Transverse colon (tissue), 4 donors: Measurements from ENCODE around the gene ADAMTS6. TPM values are rescaled to one million over a fixed set of nuclear protein-coding genes. Genes with fewer than 3 reads are reported as not detected.

Source experiments
- DNase-seq: peaks from one replicate; pipeline ENCODE4 v3.0.0-alpha.2; 2019
- H3K27ac ChIP-seq, 4 donors: fragments of 200-600 bp; sonication (generic); 2 replicates each; pipeline ENCODE4 v1.5.1; 2016 to 2018; ENCODE audit warnings: inconsistent platforms in 4 of 4
- H3K27me3 ChIP-seq: fragments of 200-600 bp; sonication (generic); 2 replicates; pipeline ENCODE4 v1.5.1; 2017; ENCODE audit warnings: inconsistent platforms
- H3K36me3 ChIP-seq, 4 donors: fragments of 200-600 bp; sonication (generic); 2 replicates each; pipeline ENCODE4 v1.5.1; 2017 to 2019; ENCODE audit warnings: inconsistent platforms in 4 of 4
- H3K4me1 ChIP-seq, 4 donors: fragments of 200-600 bp; sonication (generic); 2 replicates each; pipeline ENCODE4 v1.5.1; 2017 to 2020; ENCODE audit warnings: inconsistent platforms in 4 of 4
- H3K4me3 ChIP-seq, 4 donors: fragments of 200-600 bp; sonication (generic); 1 replicate in 1 of 4; 2 replicates in 3 of 4; pipeline versions ENCODE4 v1.5.1 to v1.6.1; 2017 to 2019; ENCODE audit warnings: inconsistent platforms in 4 of 4
- H3K9me3 ChIP-seq, 2 donors: fragments of 200-600 bp; sonication (generic); 2 replicates each; pipeline ENCODE4 v1.5.1; 2017 to 2019; ENCODE audit warnings: inconsistent platforms in 2 of 2
- EP300 ChIP-seq: sonication (generic); formaldehyde crosslinking; IDR thresholded peaks from one replicate; pipeline ENCODE4 v1.6.1; 2017; ENCODE audit warnings: antibody characterized with exemption, low read depth
- POLR2A ChIP-seq: fragments of 450-650 bp; IDR thresholded peaks from one replicate; pipeline ENCODE4 v1.6.1; 2016; ENCODE audit warnings: antibody characterized with exemption, mild to moderate bottlenecking, moderate library complexity
- POLR2AphosphoS5 ChIP-seq, 3 donors: sonication (generic); formaldehyde crosslinking; IDR thresholded peaks; one replicate each; pipeline ENCODE4 v1.6.1; 2016; ENCODE audit warnings: antibody characterized with exemption in 3 of 3
- WGBS, 2 donors: methylation state at CpG; one replicate each; pipeline ENCODE4 v1.1.5; 2018; ENCODE audit warnings: low coverage in 1 of 2; 5-methylcytosine and 5-hydroxymethylcytosine counted together
- in situ Hi-C, 4 donors: fragments of 200-750 bp; cut with MboI; loops; one replicate each; pipeline versions ENCODE4 v1.15.0 to v1.15.1; 2017; ENCODE audit warnings: low sequenced_read_pairs in 3 of 4, low pct_ligation_motif_present in 1 of 4, low pct_unique_long_range_greater_than_20kb in 1 of 4
- intact Hi-C: fragments of 100-400 bp; cut with DNase I; formaldehyde crosslinking; loops from one replicate; pipeline ENCODE4 v1.15.1; 2023; ENCODE audit warnings: low total_unique reads
- total RNA-seq, 4 donors: library from RNA; depleted of rRNA; stranded (reverse); fragments of >200 nt; gene quantifications; one replicate each; pipeline ENCODE4 v1.1.0, GENCODE V29; 2016
- TF ChIP-seq, protein P1 (sequence below), 5 experiments: fragments of 200-600 bp in 3 of 5; fragments of 450-650 bp in 2 of 5; sonication (generic) in 3 of 5; IDR thresholded peaks; 1 replicate in 2 of 5; 2 replicates in 3 of 5; pipeline ENCODE4 v1.5.1; 2016 to 2017; ENCODE audit warnings: antibody characterized with exemption in 5 of 5, inconsistent platforms in 3 of 5, mild to moderate bottlenecking in 2 of 5, moderate library complexity in 1 of 5

Gene ADAMTS6
- total RNA-seq, 4 donors from 2014 or later, result 0.96 to 2.2 (median 1.1) TPM; not detected in 1

DNA sequence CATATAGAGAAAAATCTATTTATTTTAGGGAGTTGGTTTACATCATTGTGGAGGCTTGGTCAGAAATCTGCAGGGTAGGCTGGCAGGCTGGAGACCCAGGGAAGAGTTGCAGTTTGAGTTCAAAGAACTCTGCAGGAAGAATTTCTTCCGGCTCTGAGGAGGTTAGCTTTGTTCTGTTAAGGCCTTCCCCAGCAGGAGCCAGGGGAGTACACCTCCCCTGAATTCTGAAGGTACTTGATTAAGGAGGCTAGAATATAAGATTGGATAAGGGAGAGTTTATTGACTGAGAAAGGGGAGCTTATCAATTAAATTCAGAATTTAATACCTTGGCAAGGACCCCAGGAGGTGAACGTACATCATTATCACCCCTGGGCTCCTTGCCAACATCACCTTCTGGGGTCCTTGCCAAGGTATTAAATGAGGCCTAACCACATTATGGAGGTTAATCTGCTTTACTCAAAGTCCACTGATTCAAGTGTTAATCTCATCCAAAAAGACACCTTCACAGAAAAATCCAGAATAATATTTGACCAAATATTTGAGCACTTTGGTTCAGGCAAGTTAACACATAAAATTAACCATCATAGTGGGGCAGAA is 361.3 kb downstream of the ADAMTS6 start:
- H3K9me3 ChIP-seq, result peaks cover 0 to 5% of the 10 kb centered on the region in 2 donors
- no peak for DNase-seq
- H3K36me3 ChIP-seq, result no peaks in the 10 kb centered on the region
- no peak overlapping the region for H3K4me3 ChIP-seq
- WGBS, 2 donors, result 42 to 60% methylated on average over 1 to 2 of the region's 2 CpGs
- intact Hi-C loops (no loop called here), in situ Hi-C loops (loop anchor here in 1 of 4 donors (25.0 kb wide), 1 partner anchor 367 kb away; the partner anchor contains the start of gene ADAMTS6)
- TF ChIP-seq POLR2AphosphoS5 (IDR thresholded peaks at IDR 0.05) (no peak), POLR2A (no peak), EP300 (no peak)
- TF ChIP-seq, protein P1, sequence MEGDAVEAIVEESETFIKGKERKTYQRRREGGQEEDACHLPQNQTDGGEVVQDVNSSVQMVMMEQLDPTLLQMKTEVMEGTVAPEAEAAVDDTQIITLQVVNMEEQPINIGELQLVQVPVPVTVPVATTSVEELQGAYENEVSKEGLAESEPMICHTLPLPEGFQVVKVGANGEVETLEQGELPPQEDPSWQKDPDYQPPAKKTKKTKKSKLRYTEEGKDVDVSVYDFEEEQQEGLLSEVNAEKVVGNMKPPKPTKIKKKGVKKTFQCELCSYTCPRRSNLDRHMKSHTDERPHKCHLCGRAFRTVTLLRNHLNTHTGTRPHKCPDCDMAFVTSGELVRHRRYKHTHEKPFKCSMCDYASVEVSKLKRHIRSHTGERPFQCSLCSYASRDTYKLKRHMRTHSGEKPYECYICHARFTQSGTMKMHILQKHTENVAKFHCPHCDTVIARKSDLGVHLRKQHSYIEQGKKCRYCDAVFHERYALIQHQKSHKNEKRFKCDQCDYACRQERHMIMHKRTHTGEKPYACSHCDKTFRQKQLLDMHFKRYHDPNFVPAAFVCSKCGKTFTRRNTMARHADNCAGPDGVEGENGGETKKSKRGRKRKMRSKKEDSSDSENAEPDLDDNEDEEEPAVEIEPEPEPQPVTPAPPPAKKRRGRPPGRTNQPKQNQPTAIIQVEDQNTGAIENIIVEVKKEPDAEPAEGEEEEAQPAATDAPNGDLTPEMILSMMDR (IDR thresholded peaks at IDR 0.05), result no peak
- no peak overlapping the region for H3K27ac ChIP-seq
- H3K27me3 ChIP-seq, result no peaks in the 10 kb centered on the region
- no peaks in the 10 kb centered on the region for H3K4me1 ChIP-seq

DNA sequence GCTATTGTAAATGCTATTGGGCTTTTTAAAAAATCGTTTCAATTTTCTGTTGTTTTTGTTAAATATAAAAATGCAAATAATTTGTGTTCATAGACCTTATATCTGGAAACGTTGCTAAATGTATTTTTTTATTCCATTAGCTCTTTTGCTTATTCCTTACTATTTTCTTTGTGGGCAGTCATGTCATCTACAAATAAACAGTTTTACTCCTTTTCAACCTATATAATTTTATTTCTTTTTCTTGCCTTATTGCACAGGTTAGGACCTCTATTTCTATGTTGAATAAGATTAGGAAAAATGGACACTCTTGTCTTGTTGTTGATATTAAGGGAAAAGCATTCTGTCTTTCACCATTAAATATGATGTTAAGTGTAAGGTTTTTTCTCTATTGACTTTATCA is 364.2 kb downstream of the ADAMTS6 start:
- Histone ChIP-seq H3K36me3 (no peaks in the 10 kb centered on the region), H3K4me1 (no peaks in the 10 kb centered on the region), H3K27me3 (no peaks in the 10 kb centered on the region), H3K4me3 (no peak overlapping the region), H3K9me3 (peaks cover 0 to 5% of the 10 kb centered on the region in 2 donors), H3K27ac (no peak overlapping the region)
- DNase-seq, result no peak
- in situ Hi-C loops (loop anchor here in 1 of 4 donors (25.0 kb wide), 1 partner anchor 370 kb away; the partner anchor contains the start of gene ADAMTS6), intact Hi-C loops (no loop called here)
- 76 to 82% methylated on average over 2 of the region's 2 CpGs for WGBS, 2 donors
- TF ChIP-seq, protein P1 (IDR thresholded peaks at IDR 0.05), result no peak
- TF ChIP-seq EP300, result no peak
- TF ChIP-seq POLR2A, result no peak
- TF ChIP-seq POLR2AphosphoS5 (IDR thresholded peaks at IDR 0.05), result no peak

DNA sequence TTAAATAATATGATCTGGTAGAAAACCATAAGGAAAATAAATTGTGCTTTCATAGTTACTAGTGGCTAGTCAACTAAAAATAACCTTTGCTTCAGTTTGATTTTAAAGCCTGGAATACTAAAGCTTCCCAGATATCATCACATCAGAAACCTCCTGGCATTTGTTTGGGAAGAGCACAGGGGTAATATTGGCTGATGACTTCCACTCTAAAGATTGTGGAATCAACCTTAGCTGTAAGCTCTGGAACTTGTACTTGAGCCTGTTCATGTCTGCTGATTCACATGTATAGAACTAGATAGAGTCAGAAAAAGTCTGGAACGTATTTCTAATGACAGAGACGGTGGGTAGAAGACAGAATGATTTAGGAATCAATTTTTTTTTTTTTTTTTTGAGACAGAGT is 367.9 kb downstream of the ADAMTS6 start:
- Histone ChIP-seq H3K27me3 (no peaks in the 10 kb centered on the region), H3K36me3 (no peaks in the 10 kb centered on the region), H3K27ac (no peak overlapping the region), H3K4me3 (no peak overlapping the region), H3K4me1 (no peaks in the 10 kb centered on the region), H3K9me3 (peaks cover 0 to 5% of the 10 kb centered on the region in 2 donors)
- intact Hi-C loops, result no loop called here
- no peak for DNase-seq
- WGBS, 2 donors, result 45 to 81% methylated on average over 2 of the region's 2 CpGs
- in situ Hi-C loops, result loop anchor here in 1 of 4 donors (25.0 kb wide), 1 partner anchor 374 kb away; the partner anchor contains the start of gene ADAMTS6
- no peak for TF ChIP-seq EP300
- TF ChIP-seq POLR2A, result no peak
- TF ChIP-seq, protein P1 (IDR thresholded peaks at IDR 0.05), result no peak
- no peak for TF ChIP-seq POLR2AphosphoS5 (IDR thresholded peaks at IDR 0.05)

DNA sequence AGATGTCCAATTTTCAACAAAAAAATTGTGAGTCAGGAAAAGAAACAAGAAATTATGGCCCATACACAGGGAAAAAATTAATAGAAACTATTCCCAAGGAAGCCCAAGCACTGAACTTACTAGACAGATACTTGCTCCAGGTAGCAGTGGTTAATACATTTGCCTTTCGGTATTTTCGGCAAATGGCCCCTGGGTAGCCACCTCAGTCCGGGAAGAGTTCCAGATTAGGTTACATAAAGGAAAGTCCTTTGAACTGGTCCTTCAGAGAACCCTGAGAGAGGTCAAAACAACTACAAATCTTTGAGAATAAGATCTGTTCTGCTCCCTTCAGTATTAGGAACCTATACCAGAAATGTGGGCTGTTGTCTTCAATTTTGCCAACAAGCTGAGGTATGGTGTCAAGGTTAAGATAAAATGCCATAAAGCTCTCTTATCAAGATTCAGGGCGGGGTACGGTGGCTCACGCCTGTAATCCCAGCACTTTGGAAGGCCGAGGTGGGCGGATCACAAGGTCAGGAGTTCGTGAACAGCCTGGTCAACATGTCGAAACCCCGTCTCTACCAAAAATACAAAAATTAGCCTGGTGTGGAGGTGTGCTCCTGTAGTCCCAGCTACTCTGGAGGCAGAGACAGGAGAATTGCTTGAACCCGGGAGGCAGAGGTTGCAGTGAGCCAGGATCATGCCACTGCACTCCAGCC is 369.6 kb downstream of the ADAMTS6 start:
- Histone ChIP-seq H3K27me3 (no peaks in the 10 kb centered on the region), H3K4me3 (no peak overlapping the region), H3K36me3 (no peaks in the 10 kb centered on the region), H3K4me1 (no peaks in the 10 kb centered on the region), H3K9me3 (no peaks in the 10 kb centered on the region), H3K27ac (no peak overlapping the region)
- intact Hi-C loops, result no loop called here
- in situ Hi-C loops, result loop anchor here in 1 of 4 donors (25.0 kb wide), 1 partner anchor 375 kb away; the partner anchor contains the start of gene ADAMTS6
- TF ChIP-seq POLR2A (no peak), EP300 (no peak), POLR2AphosphoS5 (IDR thresholded peaks at IDR 0.05) (no peak)
- TF ChIP-seq, protein P1 (IDR thresholded peaks at IDR 0.05), result no peak
- 84 to 100% methylated on average over 4 to 12 of the region's 12 CpGs for WGBS, 2 donors
- no peak for DNase-seq
